HAP-1 (cell line): ENCODE data around the gene ELK4.

Experiments
- DNase-seq, 2 experiments: peaks; one replicate each; pipeline ENCODE4 v3.0.0-alpha.2; 2016 to 2020; ENCODE audit warnings: low spot score in 2 of 2
- H3K27me3 ChIP-seq: fragments of 250-450 bp; sonication (Bioruptor Pico); 2 replicates; pipeline ENCODE4 v1.5.1; 2020; ENCODE audit warnings: low read depth, mild to moderate bottlenecking, moderate library complexity
- H3K36me3 ChIP-seq: fragments of 250-450 bp; sonication (Bioruptor Pico); replicated peaks from 2 replicates; pipeline ENCODE4 v1.5.1; 2020; ENCODE audit warnings: mild to moderate bottlenecking
- H3K4me1 ChIP-seq: fragments of 250-450 bp; sonication (Bioruptor Pico); 2 replicates; pipeline ENCODE4 v1.5.1; 2020; ENCODE audit warnings: mild to moderate bottlenecking
- H3K4me3 ChIP-seq: fragments of 250-450 bp; sonication (Bioruptor Pico); 2 replicates; pipeline ENCODE4 v1.5.1; 2020; ENCODE audit warnings: mild to moderate bottlenecking, moderate library complexity
- H3K9me3 ChIP-seq: fragments of 250-450 bp; sonication (Bioruptor Pico); 2 replicates; pipeline ENCODE4 v1.5.1; 2020; ENCODE audit warnings: mild to moderate bottlenecking, moderate library complexity
- in situ Hi-C: fragments of 300-500 bp; cut with MboI; formaldehyde crosslinking; loops from 3 replicates; pipeline ENCODE4 v1.14.3; 2020; ENCODE audit warnings: low sequenced_read_pairs, inconsistent platforms, mixed read lengths

Gene ELK4

DNA sequence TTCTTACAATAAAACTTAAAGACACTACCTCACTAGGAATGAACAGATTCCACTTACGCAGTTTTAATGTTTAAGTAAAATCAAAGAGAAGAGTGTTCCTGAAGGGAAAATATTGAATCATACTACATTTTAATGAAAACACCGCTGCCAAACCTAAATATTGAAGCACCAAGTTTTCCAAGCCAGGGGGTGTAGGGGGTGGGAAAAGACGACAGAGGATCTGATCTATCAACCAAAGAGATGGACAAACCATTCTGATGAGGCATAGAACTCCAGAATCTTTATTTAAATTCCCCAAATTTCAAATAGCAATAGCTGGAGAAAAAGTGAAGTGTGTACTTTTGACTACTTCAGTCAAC is 1.2 kb downstream of the ELK4 start:
- peak overlapping the region; percentile 59 for H3K4me3 ChIP-seq
- no peaks in the 10 kb centered on the region for H3K9me3 ChIP-seq
- no peaks in the 10 kb centered on the region for H3K27me3 ChIP-seq
- in situ Hi-C loops: no loop called here
- no peaks in the 10 kb centered on the region; the same call in 1 of the 2 replicates for H3K36me3 ChIP-seq
- peaks cover 7% of the 10 kb centered on the region for H3K4me1 ChIP-seq
- DNase-seq: no peak

DNA sequence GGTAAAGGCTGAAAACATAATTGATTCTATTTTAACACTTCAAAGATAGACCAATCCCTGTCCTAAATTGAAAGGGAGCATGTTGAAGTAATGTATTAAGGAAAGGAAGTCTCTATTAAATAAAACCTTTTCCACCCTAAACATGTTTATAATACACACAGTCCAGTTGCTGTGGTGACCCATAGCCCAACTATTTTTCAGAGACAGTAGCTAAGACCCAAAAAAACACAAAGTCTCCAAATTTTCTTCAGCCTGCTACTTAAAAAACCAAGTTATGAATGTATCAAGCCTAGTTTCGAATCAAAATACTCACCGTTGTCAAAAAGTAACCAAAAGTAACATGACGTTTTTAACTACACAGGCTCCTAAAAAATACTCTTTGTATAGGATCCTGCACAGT is 1.6 kb downstream of the ELK4 start:
- peak overlapping the region; percentile 59 for H3K4me3 ChIP-seq
- no peak for DNase-seq
- H3K4me1 ChIP-seq: peaks cover 7% of the 10 kb centered on the region
- H3K36me3 ChIP-seq: no peaks in the 10 kb centered on the region; the same call in 1 of the 2 replicates
- H3K9me3 ChIP-seq: no peaks in the 10 kb centered on the region
- H3K27me3 ChIP-seq: no peaks in the 10 kb centered on the region
- in situ Hi-C loops: no loop called here

DNA sequence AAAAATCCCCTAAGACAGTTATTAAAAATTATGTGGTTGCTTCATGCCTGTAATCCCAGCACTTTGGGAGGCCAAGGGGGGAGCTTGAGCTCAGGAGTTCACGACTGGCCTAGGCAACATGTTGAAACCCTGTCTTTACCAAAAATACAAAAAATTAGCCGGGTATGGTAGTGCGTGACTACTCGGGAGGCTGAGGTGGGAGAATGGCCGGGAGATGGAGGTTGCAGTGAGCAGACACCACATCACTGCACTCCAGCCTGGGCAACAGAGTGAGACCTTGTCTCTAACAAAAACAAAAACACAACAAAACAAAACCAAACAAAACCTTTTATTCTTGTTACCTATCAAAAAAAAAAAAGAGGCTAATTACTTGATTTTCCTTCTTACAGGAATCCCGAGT is 2.1 kb downstream of the ELK4 start:
- no peaks in the 10 kb centered on the region for H3K27me3 ChIP-seq
- in situ Hi-C loops: no loop called here
- no peak for DNase-seq
- H3K4me3 ChIP-seq: no peak overlapping the region
- H3K4me1 ChIP-seq: peaks cover 7% of the 10 kb centered on the region
- no peaks in the 10 kb centered on the region for H3K9me3 ChIP-seq
- no peaks in the 10 kb centered on the region; the same call in 1 of the 2 replicates for H3K36me3 ChIP-seq

DNA sequence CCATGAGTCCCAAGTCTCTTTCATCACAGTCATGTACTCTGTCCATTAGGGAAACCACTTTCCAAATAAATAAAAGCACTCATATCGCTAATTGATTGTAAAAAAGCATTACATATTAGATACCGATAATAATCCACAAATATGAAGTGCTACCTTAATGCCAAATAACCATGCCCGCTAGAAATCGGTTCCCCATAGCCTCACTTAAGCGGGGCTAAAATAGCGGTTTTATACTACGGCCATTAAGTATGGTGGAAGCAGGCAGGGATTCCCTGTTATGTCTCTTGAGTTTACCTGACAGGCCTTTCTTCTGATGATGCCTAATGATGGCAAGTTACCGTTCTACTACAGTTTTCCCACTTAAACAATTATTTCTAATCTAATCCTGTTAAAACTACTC is 3.9 kb downstream of the ELK4 start:
- Histone ChIP-seq H3K9me3 (no peaks in the 10 kb centered on the region), H3K4me3 (no peak overlapping the region), H3K36me3 (no peaks in the 10 kb centered on the region; the same call in none of the 2 replicates), H3K4me1 (peaks cover 7% of the 10 kb centered on the region), H3K27me3 (no peaks in the 10 kb centered on the region)
- in situ Hi-C loops: no loop called here
- no peak for DNase-seq

DNA sequence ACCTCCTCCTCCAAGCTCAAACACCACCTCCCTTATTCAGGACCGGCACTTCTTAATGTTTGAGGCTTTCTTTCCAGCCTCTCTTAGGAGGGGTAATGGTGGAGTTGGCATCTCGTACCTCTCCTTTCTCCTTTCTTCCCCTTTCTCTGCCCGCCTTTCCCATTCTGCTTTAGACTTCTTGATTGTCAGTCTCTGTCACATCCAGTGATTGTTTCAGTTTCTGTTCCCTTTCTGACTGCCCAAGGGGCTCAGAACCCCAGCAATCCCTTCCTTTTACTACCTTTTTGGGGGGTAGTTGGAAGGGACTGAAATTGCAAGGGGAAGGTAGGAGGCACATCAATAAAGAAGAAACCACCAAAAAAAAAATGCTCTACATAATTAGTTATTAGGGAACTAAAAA is 5.6 kb downstream of the ELK4 start:
- Histone ChIP-seq H3K9me3 (no peaks in the 10 kb centered on the region), H3K4me3 (no peak overlapping the region), H3K27me3 (no peaks in the 10 kb centered on the region), H3K36me3 (peaks cover 13% of the 10 kb centered on the region), H3K4me1 (peaks cover 3% of the 10 kb centered on the region; the same call in 1 of the 2 replicates)
- in situ Hi-C loops: no loop called here
- DNase-seq: no peak

DNA sequence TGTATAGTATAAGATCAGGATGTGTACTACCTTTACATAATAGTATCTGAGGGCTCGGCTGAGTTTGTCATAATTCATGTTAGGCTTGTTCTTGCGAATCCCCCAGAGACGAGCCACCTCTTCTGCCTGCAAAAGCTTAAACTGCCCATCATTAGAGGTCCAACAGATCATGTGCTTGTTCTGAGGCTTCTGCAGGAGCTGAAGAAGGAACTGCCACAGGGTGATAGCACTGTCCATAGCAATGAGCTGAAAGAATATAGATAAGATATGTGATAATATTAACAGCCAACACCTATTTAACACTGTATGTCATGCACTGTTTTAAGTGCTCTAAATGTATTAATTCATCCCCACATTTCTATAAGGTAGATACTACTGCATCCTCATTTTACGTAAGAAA is 8.2 kb downstream of the ELK4 start:
- peaks cover 3% of the 10 kb centered on the region; the same call in 1 of the 2 replicates for H3K4me1 ChIP-seq
- H3K27me3 ChIP-seq: no peaks in the 10 kb centered on the region
- in situ Hi-C loops: no loop called here
- peaks cover 32% of the 10 kb centered on the region for H3K36me3 ChIP-seq
- H3K9me3 ChIP-seq: no peaks in the 10 kb centered on the region
- no peak for DNase-seq
- H3K4me3 ChIP-seq: no peak overlapping the region

DNA sequence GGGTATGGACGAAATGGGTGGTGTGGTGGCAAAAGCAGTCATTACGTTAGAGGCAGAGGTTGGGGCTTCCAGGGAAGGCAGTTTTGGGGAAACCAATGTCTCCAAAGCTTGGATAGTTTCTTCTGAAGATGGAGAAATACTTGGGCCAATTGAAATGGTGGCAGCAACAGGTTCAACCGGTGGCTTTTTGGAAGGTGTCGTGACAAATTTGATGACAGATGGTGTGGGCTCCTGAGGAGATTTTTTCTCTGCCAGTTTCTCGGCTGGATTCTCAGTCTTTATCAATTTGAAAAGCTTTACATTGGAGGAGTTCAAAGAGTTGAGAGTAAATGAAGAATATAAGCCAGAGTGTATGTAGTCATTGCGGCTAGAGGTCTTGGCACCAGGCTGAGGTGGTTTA is 11.5 kb downstream of the ELK4 start:
- in situ Hi-C loops: no loop called here
- Histone ChIP-seq H3K9me3 (no peaks in the 10 kb centered on the region), H3K36me3 (peaks cover 51% of the 10 kb centered on the region), H3K4me3 (no peak overlapping the region), H3K27me3 (no peaks in the 10 kb centered on the region), H3K4me1 (no peaks in the 10 kb centered on the region)
- no peak for DNase-seq

DNA sequence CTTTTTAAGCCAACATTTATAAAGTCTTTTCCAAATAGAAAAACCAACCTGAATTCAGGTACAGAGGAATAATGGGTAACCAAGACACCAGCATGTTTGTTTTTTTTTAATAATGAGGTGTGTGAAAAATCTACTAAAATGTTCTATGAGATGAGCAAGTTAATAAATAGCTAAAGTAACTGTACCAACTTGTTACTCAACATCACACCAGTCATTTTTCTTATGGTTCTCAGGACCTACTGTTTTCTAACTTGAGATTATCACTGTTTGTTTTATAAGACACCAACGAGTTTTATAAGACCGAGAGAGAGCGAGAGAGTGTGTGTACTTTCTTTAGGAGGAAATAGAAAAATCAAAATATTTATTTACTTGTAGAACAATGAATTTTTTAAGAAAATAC is 12.4 kb downstream of the ELK4 start:
- H3K27me3 ChIP-seq: no peaks in the 10 kb centered on the region
- H3K4me1 ChIP-seq: no peaks in the 10 kb centered on the region
- no peak for DNase-seq
- no peak overlapping the region for H3K4me3 ChIP-seq
- peaks cover 56% of the 10 kb centered on the region for H3K36me3 ChIP-seq
- in situ Hi-C loops: no loop called here
- no peaks in the 10 kb centered on the region for H3K9me3 ChIP-seq

DNA sequence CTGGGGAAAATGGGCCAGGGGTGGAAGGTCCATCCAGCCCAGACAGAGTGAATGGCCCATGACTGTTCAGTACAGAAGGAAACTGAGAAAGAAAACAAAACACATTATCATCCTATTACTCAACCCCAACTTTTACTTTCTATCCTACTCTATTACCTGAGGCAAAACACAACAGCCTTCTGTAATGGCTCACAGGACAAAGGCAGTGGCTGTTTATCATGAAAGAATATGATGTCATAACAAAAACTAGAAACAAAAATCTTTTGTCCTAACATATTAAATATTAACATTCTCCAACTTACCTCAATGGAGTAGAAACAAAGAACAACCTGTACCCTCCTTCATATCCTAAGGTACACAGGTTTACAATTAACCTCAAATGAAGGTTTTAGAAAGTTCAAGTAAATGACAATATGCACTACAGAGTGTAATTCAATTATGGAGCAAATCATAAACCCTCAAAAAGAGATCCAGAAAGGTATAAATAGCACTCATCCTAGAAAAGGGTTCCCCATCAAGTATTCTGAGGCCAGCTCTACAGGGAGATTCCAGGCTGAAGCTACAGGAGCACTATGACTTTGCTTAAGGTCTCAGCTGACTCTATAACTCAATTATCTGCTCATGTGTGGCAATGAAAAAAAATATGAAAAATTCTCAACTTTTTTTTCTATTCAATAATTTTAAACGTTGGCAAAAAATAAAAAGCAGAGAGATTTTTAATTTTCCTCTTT is 15.1 kb downstream of the ELK4 start:
- no peaks in the 10 kb centered on the region for H3K9me3 ChIP-seq
- no peaks in the 10 kb centered on the region for H3K4me1 ChIP-seq
- H3K36me3 ChIP-seq: peaks cover 56% of the 10 kb centered on the region
- DNase-seq: no peak
- no peak overlapping the region for H3K4me3 ChIP-seq
- in situ Hi-C loops: no loop called here
- H3K27me3 ChIP-seq: no peaks in the 10 kb centered on the region

DNA sequence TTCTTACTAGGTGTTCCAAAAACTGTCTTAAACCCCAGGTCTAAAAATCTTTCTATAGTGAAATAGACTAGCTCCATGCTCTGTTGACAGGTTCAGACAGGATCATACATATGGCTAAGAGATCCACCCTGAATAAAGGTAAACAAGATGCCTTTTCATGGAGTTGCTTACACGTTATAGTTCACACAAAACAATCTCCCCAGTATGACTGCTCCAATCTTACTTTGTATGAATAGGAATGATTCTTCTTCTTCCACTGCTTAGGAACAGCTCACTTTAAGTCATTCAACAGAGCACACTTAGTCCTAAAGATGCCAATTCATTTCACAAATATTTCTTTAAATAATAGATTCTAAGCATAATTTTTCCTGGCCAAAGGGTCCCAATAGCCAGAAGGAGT is 16.0 kb downstream of the ELK4 start:
- H3K4me1 ChIP-seq: no peaks in the 10 kb centered on the region
- in situ Hi-C loops: no loop called here
- no peaks in the 10 kb centered on the region for H3K9me3 ChIP-seq
- peaks cover 56% of the 10 kb centered on the region for H3K36me3 ChIP-seq
- no peak overlapping the region for H3K4me3 ChIP-seq
- DNase-seq: no peak
- no peaks in the 10 kb centered on the region for H3K27me3 ChIP-seq

DNA sequence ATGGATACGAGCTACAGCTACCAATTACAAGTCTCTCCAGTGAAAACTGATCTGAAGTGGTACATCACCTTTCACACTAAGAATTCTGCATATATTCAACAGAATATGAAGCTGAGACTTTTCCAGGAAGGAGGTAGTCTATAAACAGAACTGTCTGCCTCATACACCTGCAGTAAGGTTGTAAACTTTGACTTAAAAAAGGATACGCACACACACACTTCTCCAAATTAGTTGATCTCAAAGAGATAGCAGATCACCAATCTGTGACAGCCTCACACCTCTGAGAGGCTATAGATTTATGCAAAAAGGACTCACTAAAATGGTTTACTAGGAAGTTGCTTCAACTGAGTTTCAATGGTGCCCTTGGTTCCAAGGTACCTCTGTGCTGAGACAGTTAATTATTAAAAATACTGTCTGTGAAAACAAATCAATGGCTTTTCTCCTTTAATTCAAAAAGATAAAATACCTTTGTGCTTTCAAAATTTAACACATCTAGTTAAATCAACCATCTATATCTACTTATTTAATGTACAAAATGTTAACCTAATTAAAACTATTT is 17.9 kb downstream of the ELK4 start:
- Histone ChIP-seq H3K36me3 (peaks cover 40% of the 10 kb centered on the region), H3K4me1 (peaks cover 3% of the 10 kb centered on the region; the same call in 1 of the 2 replicates), H3K4me3 (no peak overlapping the region), H3K9me3 (no peaks in the 10 kb centered on the region), H3K27me3 (no peaks in the 10 kb centered on the region)
- in situ Hi-C loops: no loop called here
- no peak for DNase-seq

DNA sequence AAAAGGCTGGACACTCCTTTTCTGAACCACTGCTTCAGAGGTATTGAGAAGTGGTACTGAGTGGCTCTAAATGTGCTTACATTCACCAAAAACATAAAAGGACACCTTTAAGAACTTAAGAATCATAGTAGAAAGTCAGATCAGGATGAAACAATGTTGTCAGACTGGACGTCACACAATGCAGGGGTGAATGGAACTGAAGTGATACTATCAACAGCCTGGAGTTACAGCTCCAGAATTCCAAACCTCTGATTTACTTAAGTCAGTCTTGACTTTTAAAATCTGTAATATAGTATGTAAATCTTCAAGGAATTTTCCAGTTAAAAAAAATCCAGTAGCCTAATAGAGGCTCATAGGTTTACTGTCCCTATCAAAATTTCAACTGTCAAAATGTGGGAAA is 19.3 kb downstream of the ELK4 start:
- H3K9me3 ChIP-seq: no peaks in the 10 kb centered on the region
- H3K4me3 ChIP-seq: no peak overlapping the region
- peaks cover 28% of the 10 kb centered on the region for H3K36me3 ChIP-seq
- in situ Hi-C loops: no loop called here
- H3K4me1 ChIP-seq: peaks cover 3% of the 10 kb centered on the region; the same call in 1 of the 2 replicates
- no peak for DNase-seq
- H3K27me3 ChIP-seq: no peaks in the 10 kb centered on the region

DNA sequence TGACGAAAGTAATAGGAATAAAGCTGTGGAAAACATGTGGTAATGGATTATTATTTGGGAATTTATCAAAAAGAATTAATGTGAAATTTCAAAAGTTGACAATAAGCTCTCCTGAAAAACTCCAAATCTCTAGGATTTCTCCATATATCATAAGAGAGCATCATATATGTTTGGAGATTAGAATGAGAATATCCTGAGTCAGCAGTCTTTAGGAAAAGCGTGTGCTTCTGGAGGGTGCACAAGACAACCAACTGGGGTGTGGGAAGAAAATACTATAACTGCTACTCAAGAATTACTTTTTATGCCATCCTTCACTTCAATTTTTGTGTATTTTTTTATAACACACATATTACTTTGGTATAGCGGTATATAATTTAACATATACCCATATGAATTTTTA is 19.7 kb downstream of the ELK4 start:
- in situ Hi-C loops: no loop called here
- Histone ChIP-seq H3K4me1 (peaks cover 3% of the 10 kb centered on the region; the same call in 1 of the 2 replicates), H3K36me3 (peaks cover 28% of the 10 kb centered on the region), H3K4me3 (no peak overlapping the region), H3K9me3 (no peaks in the 10 kb centered on the region), H3K27me3 (no peaks in the 10 kb centered on the region)
- DNase-seq: no peak

DNA sequence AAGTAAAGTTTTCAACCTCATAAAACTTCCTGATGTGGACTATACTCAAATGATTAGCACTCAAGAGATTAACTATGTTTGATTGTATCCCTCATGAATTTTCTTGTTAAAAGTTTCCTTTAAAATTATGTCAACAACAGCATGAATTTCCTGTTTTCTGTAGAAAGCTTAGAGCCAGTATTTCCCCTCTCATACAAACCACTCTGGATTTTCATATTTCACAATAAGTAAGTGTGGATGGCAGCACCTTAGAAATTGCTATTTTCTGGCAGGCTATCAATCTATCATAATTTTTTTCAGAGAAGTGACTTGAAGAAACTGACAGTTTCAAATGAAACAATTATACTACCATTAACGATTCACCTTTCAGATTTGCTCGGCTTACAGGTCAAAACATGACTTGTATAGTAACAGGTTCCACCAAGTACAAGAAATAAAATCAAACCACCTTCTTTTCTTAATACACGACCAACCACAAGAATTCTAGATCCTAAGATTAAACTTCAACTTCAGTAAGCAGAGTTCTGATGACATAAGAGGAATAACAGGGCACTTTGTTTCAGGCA is 20.8 kb downstream of the ELK4 start:
- H3K27me3 ChIP-seq: no peaks in the 10 kb centered on the region
- DNase-seq: no peak
- peaks cover 3% of the 10 kb centered on the region; the same call in 1 of the 2 replicates for H3K4me1 ChIP-seq
- H3K9me3 ChIP-seq: no peaks in the 10 kb centered on the region
- H3K4me3 ChIP-seq: no peak overlapping the region
- in situ Hi-C loops: no loop called here
- H3K36me3 ChIP-seq: peaks cover 25% of the 10 kb centered on the region
